Measurements from ENCODE around the gene MEIS2. TPM values are rescaled to one million over a fixed set of nuclear protein-coding genes. Genes with fewer than 3 reads are reported as not detected.

The MEIS2 gene
- total RNA-seq, 4 donors from 2014 or later: 7.5 to 40.4 (median 21.2) TPM

DNA sequence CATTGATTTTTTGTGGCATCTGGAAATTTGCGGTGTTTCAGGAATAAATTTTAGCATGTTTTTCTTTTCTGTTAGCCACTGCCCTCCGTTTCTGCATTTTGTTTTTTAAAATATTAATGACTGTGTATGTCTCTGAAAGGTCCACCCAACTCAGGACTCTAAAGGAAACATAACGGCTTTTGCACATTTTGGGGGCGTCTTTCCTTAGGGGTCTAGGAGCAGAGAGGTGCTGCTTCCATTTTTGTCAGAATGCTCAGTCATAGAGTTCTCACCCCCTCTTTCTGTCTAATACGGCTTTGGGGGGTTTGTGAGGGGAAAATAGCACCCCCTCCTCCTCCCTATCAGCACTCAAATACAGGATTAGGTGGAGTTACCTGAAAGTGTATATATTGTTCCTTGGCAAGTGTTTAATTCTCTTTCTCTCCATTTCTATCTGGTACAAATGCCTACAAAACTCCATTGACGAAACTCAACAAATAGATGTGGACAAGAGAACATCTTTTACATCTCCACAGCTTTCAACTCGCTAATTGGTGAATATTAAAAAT, 219.4 kb downstream of the MEIS2 start:
- DNase-seq: no peak
- H3K27me3 ChIP-seq: peaks cover 0 to 18% of the 10 kb centered on the region in 2 donors
- TF ChIP-seq POLR2A (IDR thresholded peaks at IDR 0.05): no peak
- TF ChIP-seq, protein P1, sequence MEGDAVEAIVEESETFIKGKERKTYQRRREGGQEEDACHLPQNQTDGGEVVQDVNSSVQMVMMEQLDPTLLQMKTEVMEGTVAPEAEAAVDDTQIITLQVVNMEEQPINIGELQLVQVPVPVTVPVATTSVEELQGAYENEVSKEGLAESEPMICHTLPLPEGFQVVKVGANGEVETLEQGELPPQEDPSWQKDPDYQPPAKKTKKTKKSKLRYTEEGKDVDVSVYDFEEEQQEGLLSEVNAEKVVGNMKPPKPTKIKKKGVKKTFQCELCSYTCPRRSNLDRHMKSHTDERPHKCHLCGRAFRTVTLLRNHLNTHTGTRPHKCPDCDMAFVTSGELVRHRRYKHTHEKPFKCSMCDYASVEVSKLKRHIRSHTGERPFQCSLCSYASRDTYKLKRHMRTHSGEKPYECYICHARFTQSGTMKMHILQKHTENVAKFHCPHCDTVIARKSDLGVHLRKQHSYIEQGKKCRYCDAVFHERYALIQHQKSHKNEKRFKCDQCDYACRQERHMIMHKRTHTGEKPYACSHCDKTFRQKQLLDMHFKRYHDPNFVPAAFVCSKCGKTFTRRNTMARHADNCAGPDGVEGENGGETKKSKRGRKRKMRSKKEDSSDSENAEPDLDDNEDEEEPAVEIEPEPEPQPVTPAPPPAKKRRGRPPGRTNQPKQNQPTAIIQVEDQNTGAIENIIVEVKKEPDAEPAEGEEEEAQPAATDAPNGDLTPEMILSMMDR (IDR thresholded peaks at IDR 0.05): no peak

DNA sequence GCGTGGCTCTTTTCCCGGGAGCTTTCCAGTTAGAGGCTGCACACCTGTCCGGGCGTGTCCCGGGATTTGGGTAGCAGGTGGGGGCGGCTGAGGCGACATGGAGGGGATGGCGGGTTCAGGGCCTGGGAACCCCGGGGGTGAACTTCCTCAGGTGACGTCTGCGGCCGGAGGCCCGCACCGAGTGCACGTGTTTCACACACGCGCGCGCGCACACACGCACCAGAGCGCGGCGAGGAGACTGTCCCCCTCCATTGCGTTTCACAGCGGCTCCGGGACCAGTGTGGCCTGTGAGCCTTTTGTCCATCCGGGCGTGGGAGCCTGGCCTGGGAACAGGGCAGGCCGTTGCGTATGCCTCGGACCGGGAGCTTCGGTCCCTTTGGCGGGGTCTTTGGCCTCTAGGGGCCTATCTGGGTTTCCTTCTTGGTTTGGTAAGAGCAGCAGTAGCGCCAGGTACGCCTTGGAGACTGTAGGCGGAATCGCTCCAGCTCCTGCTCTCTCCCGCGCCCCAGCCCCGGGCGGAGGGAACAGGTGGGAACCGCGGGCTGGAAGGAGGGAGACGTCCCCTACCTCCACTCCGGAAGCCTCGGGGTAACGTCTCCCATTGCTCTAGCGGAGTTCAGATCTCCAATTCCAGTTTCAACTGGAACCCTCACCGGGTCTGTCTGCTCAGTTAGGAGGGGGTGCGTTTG, 220.0 kb downstream of the MEIS2 start:
- Histone ChIP-seq H3K27ac (no peak overlapping the region), H3K4me1 (no peaks in the 10 kb centered on the region), H3K36me3 (no peaks in the 10 kb centered on the region), H3K4me3 (no peak overlapping the region), H3K9me3 (no peaks in the 10 kb centered on the region), H3K27me3 (peaks cover 0 to 18% of the 10 kb centered on the region in 2 donors)
- TF ChIP-seq POLR2A (IDR thresholded peaks at IDR 0.05): no peak
- TF ChIP-seq, protein P1 (IDR thresholded peaks at IDR 0.05): no peak
- DNase-seq: no peak

More for the DNA sequence above, 219.4 kb downstream of the MEIS2 start:
- Histone ChIP-seq H3K4me1 (no peaks in the 10 kb centered on the region), H3K4me3 (no peak overlapping the region), H3K36me3 (no peaks in the 10 kb centered on the region), H3K27ac (no peak overlapping the region), H3K9me3 (no peaks in the 10 kb centered on the region)

DNA sequence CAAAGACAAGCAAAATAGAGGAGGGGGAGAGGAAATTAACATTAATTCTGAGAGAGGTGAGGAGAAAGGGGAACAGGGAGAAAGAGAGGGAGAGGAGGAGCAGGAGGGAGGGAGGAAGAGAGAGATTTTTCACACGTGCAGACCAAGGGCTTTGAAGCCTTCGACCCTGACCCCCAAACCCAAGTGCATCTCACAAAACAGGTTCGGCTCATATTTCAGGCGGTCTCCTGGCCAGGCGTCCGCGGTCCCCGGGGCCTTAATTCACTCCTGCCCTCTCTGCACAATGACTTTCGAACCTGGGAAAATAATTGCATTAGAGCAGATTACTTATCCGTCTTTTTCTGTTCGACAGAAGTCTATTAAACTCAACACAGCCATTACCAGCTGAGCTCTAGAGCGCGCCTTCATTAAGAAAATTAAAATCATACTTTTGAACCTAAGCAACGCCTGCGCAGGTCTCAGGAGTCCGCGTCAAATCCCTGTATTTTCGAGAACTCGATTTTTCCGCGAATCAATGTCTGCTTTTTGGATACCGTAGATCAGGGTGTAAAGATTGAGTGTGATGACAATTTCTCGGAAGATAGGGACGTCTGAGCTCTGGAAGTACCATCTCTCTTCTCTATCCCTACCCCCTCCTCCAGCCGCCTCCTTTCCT, 220.7 kb downstream of the MEIS2 start:
- no peaks in the 10 kb centered on the region for H3K9me3 ChIP-seq
- no peaks in the 10 kb centered on the region for H3K36me3 ChIP-seq
- TF ChIP-seq, protein P1 (IDR thresholded peaks at IDR 0.05): no peak
- TF ChIP-seq POLR2A (IDR thresholded peaks at IDR 0.05): no peak
- H3K4me3 ChIP-seq: no peak overlapping the region
- H3K27ac ChIP-seq: no peak overlapping the region
- DNase-seq: no peak
- no peaks in the 10 kb centered on the region for H3K4me1 ChIP-seq
- peaks cover 0 to 18% of the 10 kb centered on the region in 2 donors for H3K27me3 ChIP-seq

DNA sequence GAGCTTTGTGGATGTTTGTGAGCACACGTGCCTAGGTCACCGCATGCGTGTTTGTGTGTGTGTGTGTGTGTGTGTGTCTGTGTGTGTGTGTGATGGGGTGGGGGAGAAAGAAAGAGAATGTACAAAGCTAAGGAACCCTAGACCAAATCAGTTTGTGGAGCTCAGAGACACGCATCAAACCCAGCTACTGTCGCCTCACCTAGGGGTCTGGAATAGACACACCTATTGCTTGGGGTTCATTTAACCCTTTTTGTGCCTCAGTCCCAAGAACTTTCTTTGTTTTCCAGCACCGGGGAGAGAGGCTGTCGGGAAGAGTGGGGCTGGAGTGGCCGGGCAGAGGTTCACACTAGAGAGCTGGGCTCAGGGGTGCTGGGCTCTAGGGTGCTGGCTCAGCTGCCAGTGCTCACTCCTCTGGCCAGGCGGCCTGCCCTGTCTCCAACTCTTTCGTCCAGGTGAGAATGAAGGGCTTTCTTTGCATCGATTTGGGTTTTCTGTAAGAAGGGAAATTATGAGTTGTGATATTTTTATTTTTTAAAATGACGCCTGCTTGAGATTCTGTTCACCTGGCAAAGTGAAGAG, 221.6 kb downstream of the MEIS2 start:
- no peak for DNase-seq
- no peak overlapping the region for H3K27ac ChIP-seq
- no peak overlapping the region for H3K4me3 ChIP-seq
- H3K9me3 ChIP-seq: no peaks in the 10 kb centered on the region
- peaks cover 0 to 18% of the 10 kb centered on the region in 2 donors for H3K27me3 ChIP-seq
- H3K36me3 ChIP-seq: no peaks in the 10 kb centered on the region
- TF ChIP-seq, protein P1 (IDR thresholded peaks at IDR 0.05): no peak
- TF ChIP-seq POLR2A (IDR thresholded peaks at IDR 0.05): no peak
- no peaks in the 10 kb centered on the region for H3K4me1 ChIP-seq

DNA sequence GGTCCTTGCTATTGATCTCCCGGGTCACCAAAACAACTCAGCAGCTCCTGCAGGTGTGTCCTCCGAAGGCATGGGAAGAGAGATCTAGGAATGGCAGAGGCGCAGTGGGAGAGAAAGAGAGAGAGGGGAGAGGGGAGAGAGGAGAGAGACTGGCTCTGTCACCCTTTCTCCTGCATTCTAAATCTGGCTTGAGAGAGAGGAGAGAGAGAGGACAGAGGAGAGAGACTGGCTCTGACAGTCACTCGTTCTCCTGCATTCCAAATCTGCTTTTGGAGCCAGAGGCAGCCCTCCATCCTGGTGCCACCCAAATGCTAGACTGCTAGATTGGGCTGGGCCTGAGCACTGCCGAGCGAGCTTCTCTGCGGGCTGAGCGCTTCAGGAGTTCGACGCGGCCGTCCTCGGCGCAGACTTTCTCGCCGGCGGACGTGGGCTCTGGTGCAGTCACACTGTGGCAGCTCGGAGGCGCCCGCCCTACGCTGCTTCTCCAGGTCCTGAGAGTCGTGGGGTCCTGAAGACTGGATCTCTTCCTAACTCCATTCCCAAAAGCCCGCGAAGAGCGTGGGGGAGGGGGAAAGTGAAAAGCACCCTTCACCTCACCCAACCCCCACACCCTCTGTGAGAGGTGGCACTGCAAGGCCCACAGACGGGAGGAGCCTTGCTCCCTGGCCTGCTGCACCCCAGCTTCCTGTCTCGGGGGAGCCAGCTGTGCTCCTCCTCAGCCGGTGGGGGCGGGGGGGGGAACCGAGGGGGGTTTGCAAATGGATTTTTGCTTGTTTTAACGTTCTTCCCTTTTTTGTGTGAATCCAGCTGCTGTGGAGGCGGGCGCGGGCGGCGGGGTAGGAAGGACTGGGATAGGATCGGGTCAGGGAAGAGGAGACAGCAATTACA, 222.3 kb downstream of the MEIS2 start:
- H3K36me3 ChIP-seq: no peaks in the 10 kb centered on the region
- TF ChIP-seq, protein P1 (IDR thresholded peaks at IDR 0.05): no peak
- no peak for TF ChIP-seq POLR2A (IDR thresholded peaks at IDR 0.05)
- H3K4me3 ChIP-seq: no peak overlapping the region
- no peak for DNase-seq
- no peak overlapping the region for H3K27ac ChIP-seq
- peaks cover 0 to 18% of the 10 kb centered on the region in 2 donors for H3K27me3 ChIP-seq
- H3K4me1 ChIP-seq: no peaks in the 10 kb centered on the region
- no peaks in the 10 kb centered on the region for H3K9me3 ChIP-seq

Measured in Peyer's patch (tissue), 4 donors.